Astrocyte of the cerebellum (primary cell): Measurements from ENCODE around the gene HPSE2.

Experiments
- DNase-seq: peaks from one replicate; pipeline ENCODE4 v3.0.0-alpha.2; 2011; ENCODE audit warnings: low read depth
- H3K4me3 ChIP-seq: 2 replicates; pipeline ENCODE4 v1.5.1; 2011; ENCODE audit warnings: mild to moderate bottlenecking, low read depth, low read length, moderate library complexity
- CTCF ChIP-seq: IDR thresholded peaks from 2 replicates; pipeline ENCODE4 v1.5.1; 2012; ENCODE audit warnings: low read length, low read depth, moderate library complexity, mild to moderate bottlenecking; ENCODE audit errors: missing control alignments
- in situ Hi-C: cut with HindIII; loops from 2 replicates; pipeline ENCODE4 v1.10.0; 2017; ENCODE audit warnings: low sequenced_read_pairs

The HPSE2 gene

GRCh38 chr10:98415731-98416119 lies 819.9 kb downstream of the HPSE2 start:
- no peak for TF ChIP-seq CTCF
- no peak overlapping the region for H3K4me3 ChIP-seq
- in situ Hi-C loops: no loop called here
- DNase-seq: no peak

- no peak for TF ChIP-seq CTCF
- peak within 1 kb of the TSS; percentile 71 for H3K4me3 ChIP-seq
- in situ Hi-C loops: no loop called here
- peak; percentile 59 for DNase-seq
Observed at GRCh38 chr10:98414932-98415730, 820.5 kb downstream of the HPSE2 start, which contains the start of gene PYROXD2. PYROXD2 (minus strand) TSS chr10:98415182; CDS start chr10:98415135, 47 bp downstream.

- no peak for DNase-seq
- H3K4me3 ChIP-seq: peak overlapping the region; percentile 71
- TF ChIP-seq CTCF: no peak
- in situ Hi-C loops: no loop called here
Observed at GRCh38 chr10:98414578-98414931, 821.1 kb downstream of the HPSE2 start.

GRCh38 chr10:98411768-98412167 lies 823.9 kb downstream of the HPSE2 start:
- in situ Hi-C loops: no loop called here
- no peak overlapping the region for H3K4me3 ChIP-seq
- DNase-seq: no peak
- TF ChIP-seq CTCF: no peak

GRCh38 chr10:98411166-98411565 lies 824.5 kb downstream of the HPSE2 start:
- in situ Hi-C loops: no loop called here
- TF ChIP-seq CTCF: no peak
- DNase-seq: no peak
- H3K4me3 ChIP-seq: no peak overlapping the region

GRCh38 chr10:98410759-98411158 lies 824.9 kb downstream of the HPSE2 start:
- no peak for TF ChIP-seq CTCF
- H3K4me3 ChIP-seq: no peak overlapping the region
- in situ Hi-C loops: no loop called here
- DNase-seq: no peak
